PC-3 (cell line): Measurements from ENCODE around the gene EXOC4. TPM values are rescaled to one million over a fixed set of nuclear protein-coding genes. Genes with fewer than 3 reads are reported as not detected.

ENCODE experiments used
- ATAC-seq: fragments of 200-7000 bp; cut with Tn5 transposase; 2 replicates; pipeline ENCODE4 v1.9.1; 2020; ENCODE audit warnings: mild to moderate bottlenecking, moderate library complexity
- BruUV-seq: library from RNA; stranded (reverse); fragments of 400-500 nt; replicated peaks from 2 replicates; lab custom pipeline; 2021; lab: Mats Ljungman, UMichigan
- CTCF ChIA-PET: fragments of 300-600 bp; sonication (Branson Sonifier 250); formaldehyde crosslinking; loops from one replicate; lab custom pipeline; 2022; ENCODE audit warnings: antibody characterized with exemption; lab: Charles Lee
- POLR2A ChIA-PET: fragments of 300-600 bp; sonication (Branson Sonifier 250); formaldehyde crosslinking; loops from one replicate; lab custom pipeline; 2022; ENCODE audit warnings: antibody characterized with exemption; ENCODE audit not compliant: unreplicated experiment; lab: Charles Lee
- DNase-seq: peaks from one replicate; pipeline ENCODE4 v3.0.0-alpha.2; 2015
- H2AFZ ChIP-seq: fragments of 300-600 bp; sonication (generic); 2 replicates; pipeline ENCODE4 v1.6.0; 2016; ENCODE audit warnings: antibody characterized with exemption, low read length
- H3F3A ChIP-seq: fragments of 300-600 bp; sonication (generic); one replicate; pipeline ENCODE4 v1.6.0; 2017; ENCODE audit warnings: antibody characterized with exemption, low read length, control low read depth, mild to moderate bottlenecking; ENCODE audit not compliant: unreplicated experiment
- H3K27ac ChIP-seq: fragments of 300-600 bp; sonication (generic); 2 replicates; pipeline ENCODE4 v1.5.1; 2016; ENCODE audit warnings: mild to moderate bottlenecking, low read length
- H3K27me3 ChIP-seq: fragments of 300-600 bp; sonication (generic); 2 replicates; pipeline ENCODE4 v1.6.1; 2016; ENCODE audit warnings: low read length, mixed read lengths
- H3K36me3 ChIP-seq: fragments of 300-600 bp; sonication (generic); 2 replicates; pipeline ENCODE4 v1.6.1; 2016; ENCODE audit warnings: low read depth, mixed run types, low read length, mixed read lengths
- H3K4me1 ChIP-seq: fragments of 300-600 bp; sonication (generic); 2 replicates; pipeline ENCODE4 v1.5.1; 2016; ENCODE audit warnings: low read length; ENCODE audit not compliant: insufficient read depth
- H3K4me2 ChIP-seq: fragments of 300-600 bp; sonication (generic); 2 replicates; pipeline ENCODE4 v1.6.0; 2016; ENCODE audit warnings: low read length
- H3K4me3 ChIP-seq: fragments of 300-600 bp; sonication (generic); 2 replicates; pipeline ENCODE4 v1.5.1; 2016; ENCODE audit warnings: mild to moderate bottlenecking, low read length, mixed read lengths
- H3K79me2 ChIP-seq: fragments of 300-600 bp; sonication (generic); 2 replicates; pipeline ENCODE4 v1.6.1; 2017; ENCODE audit warnings: low read length, mixed read lengths
- H3K9ac ChIP-seq: fragments of 300-600 bp; sonication (generic); 2 replicates; pipeline ENCODE4 v1.6.0; 2016; ENCODE audit warnings: mild to moderate bottlenecking, low read length
- H3K9me2 ChIP-seq: fragments of 300-600 bp; sonication (generic); replicated peaks from 2 replicates; pipeline ENCODE4 v1.6.1; 2016; ENCODE audit warnings: mixed run types, low read length, mixed read lengths
- H3K9me3 ChIP-seq: fragments of 300-600 bp; sonication (generic); 2 replicates; pipeline ENCODE4 v1.6.1; 2016; ENCODE audit warnings: low read length, mixed read lengths
- H4K20me1 ChIP-seq: fragments of 300-600 bp; sonication (generic); 2 replicates; pipeline ENCODE4 v1.6.1; 2016; ENCODE audit warnings: low read length, mixed read lengths
- EZH2 ChIP-seq: fragments of 300-600 bp; sonication (generic); IDR thresholded peaks from one replicate; pipeline ENCODE4 v1.6.1; 2017; ENCODE audit warnings: antibody characterized with exemption, mild to moderate bottlenecking, low read length; ENCODE audit not compliant: unreplicated experiment
- EZH2phosphoT487 ChIP-seq: fragments of 300-600 bp; sonication (generic); IDR thresholded peaks from 2 replicates; pipeline ENCODE4 v1.6.1; 2018; ENCODE audit warnings: mild to moderate bottlenecking, antibody characterized with exemption, low read length, borderline replicate concordance
- intact Hi-C: fragments of 100-400 bp; cut with micrococcal nuclease; formaldehyde crosslinking; loops from 2 replicates; pipeline ENCODE4 v1.9.0; 2023
- total RNA-seq: library from RNA; depleted of rRNA; stranded (reverse); fragments of >200 nt; gene quantifications from 2 replicates; pipeline ENCODE4 v1.2.3, GENCODE V29; 2014
- TF ChIP-seq, protein P1 (sequence below): fragments of 300-600 bp; sonication (generic); conservative IDR thresholded peaks from 2 replicates; pipeline ENCODE4 v1.5.1; 2017; ENCODE audit warnings: antibody characterized with exemption, low read depth, mild to moderate bottlenecking, low read length

Gene EXOC4
- total RNA-seq, 1 experiment from 2014 or later = 43.5 TPM

GRCh38 chr7:133633055-133633454 lies 380.2 kb downstream of the EXOC4 start:
- DNase-seq (peak; percentile 80), ATAC-seq (peak; percentile 48; the same call in 1 of the 2 replicates)
- TF ChIP-seq EZH2phosphoT487 = no peak
- TF ChIP-seq, protein P1, sequence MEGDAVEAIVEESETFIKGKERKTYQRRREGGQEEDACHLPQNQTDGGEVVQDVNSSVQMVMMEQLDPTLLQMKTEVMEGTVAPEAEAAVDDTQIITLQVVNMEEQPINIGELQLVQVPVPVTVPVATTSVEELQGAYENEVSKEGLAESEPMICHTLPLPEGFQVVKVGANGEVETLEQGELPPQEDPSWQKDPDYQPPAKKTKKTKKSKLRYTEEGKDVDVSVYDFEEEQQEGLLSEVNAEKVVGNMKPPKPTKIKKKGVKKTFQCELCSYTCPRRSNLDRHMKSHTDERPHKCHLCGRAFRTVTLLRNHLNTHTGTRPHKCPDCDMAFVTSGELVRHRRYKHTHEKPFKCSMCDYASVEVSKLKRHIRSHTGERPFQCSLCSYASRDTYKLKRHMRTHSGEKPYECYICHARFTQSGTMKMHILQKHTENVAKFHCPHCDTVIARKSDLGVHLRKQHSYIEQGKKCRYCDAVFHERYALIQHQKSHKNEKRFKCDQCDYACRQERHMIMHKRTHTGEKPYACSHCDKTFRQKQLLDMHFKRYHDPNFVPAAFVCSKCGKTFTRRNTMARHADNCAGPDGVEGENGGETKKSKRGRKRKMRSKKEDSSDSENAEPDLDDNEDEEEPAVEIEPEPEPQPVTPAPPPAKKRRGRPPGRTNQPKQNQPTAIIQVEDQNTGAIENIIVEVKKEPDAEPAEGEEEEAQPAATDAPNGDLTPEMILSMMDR = no peak
- no peak for TF ChIP-seq EZH2
- Histone ChIP-seq H3F3A (no peaks in the 10 kb centered on the region), H3K4me3 (no peak overlapping the region), H3K4me1 (peaks cover 5% of the 10 kb centered on the region), H3K79me2 (no peaks in the 10 kb centered on the region), H4K20me1 (no peaks in the 10 kb centered on the region), H3K27me3 (no peaks in the 10 kb centered on the region), H3K9me3 (no peaks in the 10 kb centered on the region), H2AFZ (no peak overlapping the region), H3K36me3 (peaks cover 2% of the 10 kb centered on the region; the same call in 1 of the 2 replicates), H3K4me2 (peak overlapping the region; percentile 26; the same call in 1 of the 2 replicates), H3K9me2 (no peaks in the 10 kb centered on the region), H3K27ac (no peak overlapping the region), H3K9ac (no peak overlapping the region)
- POLR2A ChIA-PET = no interaction called here
- intact Hi-C loops = no loop called here
- CTCF ChIA-PET = no interaction called here
- no TSS peak for BruUV-seq

DNA sequence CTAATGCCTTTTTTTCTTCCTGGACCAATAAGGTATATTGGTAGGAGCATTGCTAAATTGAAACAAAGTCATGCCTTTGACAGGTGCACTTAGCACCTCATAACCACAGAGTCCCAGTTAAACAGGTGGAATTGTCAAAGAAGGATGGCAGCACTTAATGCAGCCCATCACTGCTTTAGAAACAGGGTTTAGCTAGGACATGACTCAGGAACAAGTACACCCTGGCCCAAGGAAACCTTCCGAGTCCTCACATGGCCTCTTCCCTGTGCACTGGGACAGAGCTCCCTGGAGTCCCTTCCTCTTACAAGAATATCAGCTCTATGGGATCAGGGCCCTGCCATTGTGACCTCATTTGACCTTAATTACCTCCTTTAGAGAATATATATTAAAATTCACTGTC lies 382.7 kb downstream of the EXOC4 start:
- ATAC-seq (no peak), DNase-seq (no peak)
- Histone ChIP-seq H3K27me3 (no peaks in the 10 kb centered on the region), H3K9me3 (no peaks in the 10 kb centered on the region), H3K27ac (no peak overlapping the region), H3K79me2 (no peaks in the 10 kb centered on the region), H3K36me3 (peaks cover 2% of the 10 kb centered on the region; the same call in 1 of the 2 replicates), H3K9ac (no peak overlapping the region), H3K4me3 (no peak overlapping the region), H3K4me1 (peaks cover 5% of the 10 kb centered on the region), H2AFZ (no peak overlapping the region), H3F3A (no peaks in the 10 kb centered on the region), H3K4me2 (no peak overlapping the region), H4K20me1 (no peaks in the 10 kb centered on the region), H3K9me2 (no peaks in the 10 kb centered on the region)
- no TSS peak for BruUV-seq
- TF ChIP-seq EZH2phosphoT487 (no peak), EZH2 (no peak)
- TF ChIP-seq, protein P1 = no peak
- ChIA-PET POLR2A (no interaction called here), CTCF (no interaction called here)
- intact Hi-C loops = no loop called here

GRCh38 chr7:133638857-133639256 lies 386.0 kb downstream of the EXOC4 start:
- H3K36me3 ChIP-seq = no peaks in the 10 kb centered on the region
- H3K9me2 ChIP-seq = no peaks in the 10 kb centered on the region
- no peak overlapping the region for H3K4me3 ChIP-seq
- H3K27me3 ChIP-seq = no peaks in the 10 kb centered on the region
- H4K20me1 ChIP-seq = no peaks in the 10 kb centered on the region
- H3K9ac ChIP-seq = no peak overlapping the region
- H3K4me1 ChIP-seq = no peaks in the 10 kb centered on the region; the same call in 1 of the 2 replicates
- no peaks in the 10 kb centered on the region for H3K9me3 ChIP-seq
- ATAC-seq (no peak), DNase-seq (no peak)
- POLR2A ChIA-PET = no interaction called here
- CTCF ChIA-PET = no interaction called here
- no peaks in the 10 kb centered on the region for H3F3A ChIP-seq
- TF ChIP-seq EZH2phosphoT487 = no peak
- TF ChIP-seq, protein P1 = no peak
- no peak for TF ChIP-seq EZH2
- H3K4me2 ChIP-seq = no peak overlapping the region
- no TSS peak for BruUV-seq
- no peak overlapping the region for H3K27ac ChIP-seq
- intact Hi-C loops = no loop called here
- H2AFZ ChIP-seq = no peak overlapping the region
- H3K79me2 ChIP-seq = no peaks in the 10 kb centered on the region
